ENCODE measurements around the gene MKLN1. TPM values are rescaled to one million over a fixed set of nuclear protein-coding genes. Genes with fewer than 3 reads are reported as not detected.

Gene MKLN1
- polyA plus RNA-seq, 4 donors, result 7.9 to 32.6 (median 17.8) TPM

DNA sequence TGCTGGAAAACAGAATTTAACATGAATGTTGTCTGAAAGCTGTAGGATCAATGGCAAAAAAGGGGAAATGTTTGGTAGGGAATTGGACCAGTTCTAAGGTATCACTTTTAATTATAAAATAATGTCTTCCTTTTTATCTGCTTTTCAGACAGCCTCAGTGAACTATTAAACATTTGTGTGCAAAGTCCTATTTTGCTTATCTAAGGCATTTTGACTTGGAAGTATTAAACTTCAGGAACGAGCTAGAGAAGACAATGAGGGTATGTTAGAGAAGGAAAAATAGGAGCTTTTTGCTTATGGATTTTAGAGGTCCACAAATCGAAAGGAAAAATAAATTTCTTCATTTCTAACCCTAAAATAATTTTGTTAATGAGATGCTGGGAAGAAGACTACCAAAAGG lies 165.4 kb downstream of the MKLN1 start:
- no peak overlapping the region for H3K4me3 ChIP-seq (ENCODE audit: low read depth in 1 of 3, low read length in 3 of 3)
- no peak for DNase-seq
- FAIRE-seq, result no peak
- 48 to 75% (median 56%) methylated on average over 2 of the region's 2 CpGs for WGBS, 3 donors
- no peaks in the 10 kb centered on the region for H3K4me1 ChIP-seq (ENCODE audit: control insufficient read depth in 3 of 3, insufficient read depth in 2 of 3, low read depth in 1 of 3, low read length in 2 of 3)
- H3K36me3 ChIP-seq (ENCODE audit: control insufficient read depth in 3 of 3, insufficient read depth in 2 of 3, low read depth in 1 of 3, low read length in 3 of 3), result peaks cover 3 to 8% (median 7%) of the 10 kb centered on the region in 3 donors
- no peaks in the 10 kb centered on the region for H3K27me3 ChIP-seq (ENCODE audit: control insufficient read depth in 3 of 3, insufficient read depth in 3 of 3, low read length in 3 of 3)
- H3K9me3 ChIP-seq (ENCODE audit: control insufficient read depth in 2 of 2, insufficient read depth in 1 of 2, low read depth in 1 of 2, low read length in 1 of 2), result no peaks in the 10 kb centered on the region
- no peak overlapping the region for H3K27ac ChIP-seq (ENCODE audit: low read depth in 1 of 3, low read length in 2 of 3)

- Histone ChIP-seq H3K4me1 (ENCODE audit: control insufficient read depth in 3 of 3, insufficient read depth in 2 of 3, low read depth in 1 of 3, low read length in 2 of 3) (no peaks in the 10 kb centered on the region), H3K4me3 (ENCODE audit: low read depth in 1 of 3, low read length in 3 of 3) (no peak overlapping the region), H3K27me3 (ENCODE audit: control insufficient read depth in 3 of 3, insufficient read depth in 3 of 3, low read length in 3 of 3) (no peaks in the 10 kb centered on the region), H3K9me3 (ENCODE audit: control insufficient read depth in 2 of 2, insufficient read depth in 1 of 2, low read depth in 1 of 2, low read length in 1 of 2) (no peaks in the 10 kb centered on the region), H3K36me3 (ENCODE audit: control insufficient read depth in 3 of 3, insufficient read depth in 2 of 3, low read depth in 1 of 3, low read length in 3 of 3) (peaks cover 3 to 10% (median 8%) of the 10 kb centered on the region in 3 donors), H3K27ac (ENCODE audit: low read depth in 1 of 3, low read length in 2 of 3) (no peak overlapping the region)
- DNase-seq (no peak), FAIRE-seq (no peak)
These were observed 165.9 kb downstream of the MKLN1 start for GRCh38 chr7:131493581-131493980.

DNA sequence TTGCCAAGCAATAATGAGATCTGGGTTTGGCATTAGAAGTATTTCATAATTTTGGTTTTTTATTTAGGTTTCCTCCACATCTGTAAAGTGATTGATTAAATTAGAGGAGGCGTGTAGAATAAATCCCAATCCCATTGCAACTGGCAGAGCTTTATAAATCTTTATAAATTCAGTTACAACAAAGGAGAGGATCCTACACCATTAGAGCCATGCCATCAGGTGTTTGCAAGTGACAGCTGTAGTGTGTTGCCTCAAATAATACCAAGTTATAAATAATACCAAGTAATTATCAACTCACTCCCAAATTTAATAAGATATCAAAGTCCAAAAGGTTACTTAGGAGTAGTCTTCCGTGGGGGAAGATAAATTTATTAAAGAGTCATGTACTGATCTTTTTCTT lies 166.5 kb downstream of the MKLN1 start:
- no peak overlapping the region for H3K27ac ChIP-seq (ENCODE audit: low read depth in 1 of 3, low read length in 2 of 3)
- H3K4me3 ChIP-seq (ENCODE audit: low read depth in 1 of 3, low read length in 3 of 3), result no peak overlapping the region
- H3K4me1 ChIP-seq (ENCODE audit: control insufficient read depth in 3 of 3, insufficient read depth in 2 of 3, low read depth in 1 of 3, low read length in 2 of 3), result no peaks in the 10 kb centered on the region
- no peaks in the 10 kb centered on the region for H3K9me3 ChIP-seq (ENCODE audit: control insufficient read depth in 2 of 2, insufficient read depth in 1 of 2, low read depth in 1 of 2, low read length in 1 of 2)
- H3K27me3 ChIP-seq (ENCODE audit: control insufficient read depth in 3 of 3, insufficient read depth in 3 of 3, low read length in 3 of 3), result no peaks in the 10 kb centered on the region
- peaks cover 3 to 10% (median 8%) of the 10 kb centered on the region in 3 donors for H3K36me3 ChIP-seq (ENCODE audit: control insufficient read depth in 3 of 3, insufficient read depth in 2 of 3, low read depth in 1 of 3, low read length in 3 of 3)
- DNase-seq (no peak), FAIRE-seq (no peak)
- 59 to 83% (median 76%) methylated on average over 2 of the region's 2 CpGs for WGBS, 3 donors

GRCh38 chr7:131495669-131496498 lies 168.2 kb downstream of the MKLN1 start:
- DNase-seq, result no peak
- Histone ChIP-seq H3K4me3 (ENCODE audit: low read depth in 1 of 3, low read length in 3 of 3) (no peak overlapping the region), H3K36me3 (ENCODE audit: control insufficient read depth in 3 of 3, insufficient read depth in 2 of 3, low read depth in 1 of 3, low read length in 3 of 3) (peaks cover 3 to 10% (median 8%) of the 10 kb centered on the region in 3 donors), H3K27me3 (ENCODE audit: control insufficient read depth in 3 of 3, insufficient read depth in 3 of 3, low read length in 3 of 3) (no peaks in the 10 kb centered on the region), H3K4me1 (ENCODE audit: control insufficient read depth in 3 of 3, insufficient read depth in 2 of 3, low read depth in 1 of 3, low read length in 2 of 3) (no peaks in the 10 kb centered on the region), H3K27ac (ENCODE audit: low read depth in 1 of 3, low read length in 2 of 3) (no peak overlapping the region), H3K9me3 (ENCODE audit: control insufficient read depth in 2 of 2, insufficient read depth in 1 of 2, low read depth in 1 of 2, low read length in 1 of 2) (no peaks in the 10 kb centered on the region)
- no peak for FAIRE-seq
- WGBS, 3 donors, result 81 to 93% (median 84%) methylated on average over 7 of the region's 7 CpGs

DNA sequence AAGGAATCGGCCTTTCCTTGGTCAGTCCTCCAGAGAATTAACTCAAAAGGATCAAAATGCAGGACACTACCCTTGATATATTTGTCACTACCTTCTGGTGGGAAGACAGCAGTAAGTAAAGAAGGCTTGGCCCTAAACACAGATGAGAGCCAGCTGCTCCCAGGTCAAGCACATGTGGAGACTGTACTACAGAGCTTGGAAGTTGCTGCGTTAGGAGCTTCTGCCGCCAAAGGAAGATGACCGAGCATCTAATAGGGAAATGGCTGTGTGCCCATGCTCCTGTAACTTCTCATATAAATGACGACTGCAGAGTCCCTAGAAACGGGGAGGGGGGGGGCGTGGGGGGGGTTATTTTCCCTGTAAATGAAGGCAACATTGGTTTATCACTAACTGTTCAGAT lies 169.8 kb downstream of the MKLN1 start:
- H3K4me3 ChIP-seq (ENCODE audit: low read depth in 1 of 3, low read length in 3 of 3), result no peak overlapping the region
- no peak for DNase-seq
- no peak for FAIRE-seq
- no peaks in the 10 kb centered on the region for H3K4me1 ChIP-seq (ENCODE audit: control insufficient read depth in 3 of 3, insufficient read depth in 2 of 3, low read depth in 1 of 3, low read length in 2 of 3)
- 74 to 76% (median 75%) methylated on average over 7 of the region's 7 CpGs for WGBS, 3 donors
- H3K27ac ChIP-seq (ENCODE audit: low read depth in 1 of 3, low read length in 2 of 3), result no peak overlapping the region
- no peaks in the 10 kb centered on the region for H3K9me3 ChIP-seq (ENCODE audit: control insufficient read depth in 2 of 2, insufficient read depth in 1 of 2, low read depth in 1 of 2, low read length in 1 of 2)
- H3K36me3 ChIP-seq (ENCODE audit: control insufficient read depth in 3 of 3, insufficient read depth in 2 of 3, low read depth in 1 of 3, low read length in 3 of 3), result peaks cover 3 to 10% (median 8%) of the 10 kb centered on the region in 3 donors
- no peaks in the 10 kb centered on the region for H3K27me3 ChIP-seq (ENCODE audit: control insufficient read depth in 3 of 3, insufficient read depth in 3 of 3, low read length in 3 of 3)

GRCh38 chr7:131498237-131498885 lies 170.7 kb downstream of the MKLN1 start:
- DNase-seq (no peak), FAIRE-seq (no peak)
- Histone ChIP-seq H3K27ac (ENCODE audit: low read depth in 1 of 3, low read length in 2 of 3) (no peak overlapping the region), H3K4me3 (ENCODE audit: low read depth in 1 of 3, low read length in 3 of 3) (no peak overlapping the region), H3K4me1 (ENCODE audit: control insufficient read depth in 3 of 3, insufficient read depth in 2 of 3, low read depth in 1 of 3, low read length in 2 of 3) (no peaks in the 10 kb centered on the region), H3K9me3 (ENCODE audit: control insufficient read depth in 2 of 2, insufficient read depth in 1 of 2, low read depth in 1 of 2, low read length in 1 of 2) (no peaks in the 10 kb centered on the region), H3K36me3 (ENCODE audit: control insufficient read depth in 3 of 3, insufficient read depth in 2 of 3, low read depth in 1 of 3, low read length in 3 of 3) (peaks cover 3 to 11% (median 8%) of the 10 kb centered on the region in 3 donors), H3K27me3 (ENCODE audit: control insufficient read depth in 3 of 3, insufficient read depth in 3 of 3, low read length in 3 of 3) (no peaks in the 10 kb centered on the region)
- WGBS, 3 donors, result 93 to 95% (median 93%) methylated on average over 4 of the region's 4 CpGs

DNA sequence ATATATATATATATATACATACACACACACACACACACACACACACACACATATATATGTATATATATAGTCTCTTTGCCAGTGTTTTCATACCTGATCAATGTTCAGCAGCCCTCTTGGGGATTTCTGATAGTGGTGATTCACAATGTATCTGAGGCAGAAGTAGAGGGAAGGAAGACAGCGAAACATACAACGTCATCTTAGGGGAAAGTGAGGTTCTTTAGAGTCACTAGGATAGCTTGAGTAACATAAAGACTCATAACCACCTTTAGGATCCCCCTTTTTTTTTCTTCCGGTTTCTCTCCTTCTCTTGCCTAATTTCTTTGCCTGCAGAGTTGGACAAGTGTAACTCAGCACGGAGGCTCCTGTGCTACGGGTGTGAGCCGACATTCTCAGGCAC lies 172.1 kb downstream of the MKLN1 start:
- Histone ChIP-seq H3K36me3 (ENCODE audit: control insufficient read depth in 3 of 3, insufficient read depth in 2 of 3, low read depth in 1 of 3, low read length in 3 of 3) (peaks cover 3 to 13% (median 8%) of the 10 kb centered on the region in 3 donors), H3K4me3 (ENCODE audit: low read depth in 1 of 3, low read length in 3 of 3) (no peak overlapping the region), H3K4me1 (ENCODE audit: control insufficient read depth in 3 of 3, insufficient read depth in 2 of 3, low read depth in 1 of 3, low read length in 2 of 3) (no peaks in the 10 kb centered on the region), H3K27ac (ENCODE audit: low read depth in 1 of 3, low read length in 2 of 3) (no peak overlapping the region), H3K27me3 (ENCODE audit: control insufficient read depth in 3 of 3, insufficient read depth in 3 of 3, low read length in 3 of 3) (no peaks in the 10 kb centered on the region), H3K9me3 (ENCODE audit: control insufficient read depth in 2 of 2, insufficient read depth in 1 of 2, low read depth in 1 of 2, low read length in 1 of 2) (no peaks in the 10 kb centered on the region)
- WGBS, 3 donors, result 91 to 94% (median 93%) methylated on average over 6 of the region's 6 CpGs
- FAIRE-seq (no peak), DNase-seq (no peak)

GRCh38 chr7:131500357-131500756 lies 172.7 kb downstream of the MKLN1 start:
- Histone ChIP-seq H3K27ac (ENCODE audit: low read depth in 1 of 3, low read length in 2 of 3) (no peak overlapping the region), H3K36me3 (ENCODE audit: control insufficient read depth in 3 of 3, insufficient read depth in 2 of 3, low read depth in 1 of 3, low read length in 3 of 3) (peaks cover 3 to 13% (median 8%) of the 10 kb centered on the region in 3 donors), H3K27me3 (ENCODE audit: control insufficient read depth in 3 of 3, insufficient read depth in 3 of 3, low read length in 3 of 3) (no peaks in the 10 kb centered on the region), H3K4me3 (ENCODE audit: low read depth in 1 of 3, low read length in 3 of 3) (no peak overlapping the region), H3K9me3 (ENCODE audit: control insufficient read depth in 2 of 2, insufficient read depth in 1 of 2, low read depth in 1 of 2, low read length in 1 of 2) (no peaks in the 10 kb centered on the region), H3K4me1 (ENCODE audit: control insufficient read depth in 3 of 3, insufficient read depth in 2 of 3, low read depth in 1 of 3, low read length in 2 of 3) (no peaks in the 10 kb centered on the region)
- no peak for DNase-seq
- FAIRE-seq, result no peak
- 94 to 96% (median 95%) methylated on average over 1 of the region's 1 CpG for WGBS, 3 donors
